ENCODE data around the gene LMTK3. TPM values are rescaled to one million over a fixed set of nuclear protein-coding genes. Genes with fewer than 3 reads are reported as not detected.

Gene LMTK3
- total and polyA plus RNA-seq, 2 of the 13 experiments (the other 11 are each of a cell fraction or from before 2014, with no cell fraction given), result 0.18 to 0.29 TPM

- TF ChIP-seq GZF1 (CRISPR knock-in tag; IDR thresholded peaks at IDR 0.05) (no peak), PAXIP1 (CRISPR knock-in tag; conservative IDR thresholded peaks at IDR 0.05) (0 out of 2 replicates have a peak, but pooled peaks have one; percentile 22), ZNF160 (CRISPR knock-in tag; IDR thresholded peaks at IDR 0.05) (no peak), ZNF205 (CRISPR knock-in tag; IDR thresholded peaks at IDR 0.05) (no peak), SMAD3 (CRISPR knock-in tag; IDR thresholded peaks at IDR 0.05) (no peak), HMGXB4 (CRISPR knock-in tag; IDR thresholded peaks at IDR 0.05; ENCODE audit: borderline replicate concordance in 1 of 2, low read depth in 1 of 2) (0 out of 4 replicates have a peak, but pooled peaks of 1 of the 2 experiments have one; percentile 31), ZNF557 (CRISPR knock-in tag; IDR thresholded peaks at IDR 0.05) (no peak), ELF4 (CRISPR knock-in tag; IDR thresholded peaks at IDR 0.05; ENCODE audit: borderline replicate concordance) (no peak), ARID5B (CRISPR knock-in tag; IDR thresholded peaks at IDR 0.05) (peak; percentile 73), MED13 (CRISPR knock-in tag; IDR thresholded peaks at IDR 0.05) (no peak), SRSF9 (IDR thresholded peaks at IDR 0.05; ENCODE audit: borderline replicate concordance, insufficient read depth, low read depth, low read length, poor library complexity, severe bottlenecking) (no peak), ZNF251 (CRISPR knock-in tag; IDR thresholded peaks at IDR 0.05) (no peak), RORA (CRISPR knock-in tag; IDR thresholded peaks at IDR 0.05) (no peak), POLR2AphosphoS5 (IDR thresholded peaks at IDR 0.05; ENCODE audit: low read depth, low read length) (no peak), SP140L (CRISPR knock-in tag; IDR thresholded peaks at IDR 0.05; ENCODE audit: borderline replicate concordance) (no peak), NR2F6 (IDR thresholded peaks at IDR 0.05) (peak; percentile 82), NR2F6 (CRISPR knock-in tag; IDR thresholded peaks at IDR 0.05) (peak; percentile 76), ZNF12 (CRISPR knock-in tag; IDR thresholded peaks at IDR 0.05) (0 out of 2 replicates have a peak, but pooled peaks have one; percentile 6), KLF16 (CRISPR knock-in tag; IDR thresholded peaks at IDR 0.05) (peak in 1 of 2 experiments; percentile 70; a peak in 2 of 4 replicates), ZNF850 (CRISPR knock-in tag; conservative IDR thresholded peaks at IDR 0.05) (no peak), ZMYM3 (CRISPR knock-in tag; IDR thresholded peaks at IDR 0.05) (peak; percentile 88)
These were observed 42.2 kb upstream of the LMTK3 start (continued) for GRCh38 chr19:48553676-48554384.

All from HepG2 (cell line).